K562 (cell line): ENCODE data around the gene ARHGAP8. TPM values are rescaled to one million over a fixed set of nuclear protein-coding genes. Genes with fewer than 3 reads are reported as not detected.

ENCODE experiments used
- ATAC-seq: fragments of 200-7000 bp; cut with Tn5 transposase; 3 replicates; pipeline ENCODE4 v1.9.1; 2020; ENCODE audit warnings: moderate library complexity
- BruUV-seq: library from RNA; stranded (reverse); fragments of 400-500 nt; replicated peaks from 2 replicates; lab custom pipeline; 2021; lab: Mats Ljungman, UMichigan
- CTCF ChIA-PET: fragments of 300-600 bp; formaldehyde crosslinking; extraction: SDS; loops from one replicate; lab custom pipeline; 2021; ENCODE audit warnings: low intra/inter-chr PET ratio; lab: Yijun Ruan, JAX
- POLR2A ChIA-PET: fragments of 300-600, 350-650 bp; sonication (Branson Sonifier 250); formaldehyde crosslinking; extraction: SDS; loops from one replicate; lab custom pipeline; 2021; ENCODE audit warnings: antibody characterized with exemption, inconsistent platforms; lab: Yijun Ruan, JAX
- DNase-seq, 4 experiments: peaks; one replicate each; pipeline versions ENCODE4 v3.0.0 to v3.0.0-alpha.2; 2011 to 2018; ENCODE audit warnings: low spot score in 3 of 4, mixed read lengths in 3 of 4; ENCODE audit errors: extremely low read depth in 1 of 4
- FAIRE-seq: peaks from 2 replicates; lab custom pipeline; 2011; peaks lifted over from hg19 to GRCh38; lab: Jason Lieb, UNC
- H2AFZ ChIP-seq: 2 replicates; pipeline ENCODE4 v1.6.0; 2011; ENCODE audit warnings: low read depth, low read length, control low read depth, inconsistent platforms
- H3K27ac ChIP-seq: fragments of 200-600 bp; 3 replicates; pipeline ENCODE4 v1.8.0; 2011; ENCODE audit warnings: low read depth, mild to moderate bottlenecking, control low read depth, inconsistent platforms, low read length, moderate library complexity, mixed read lengths; ENCODE audit errors: extremely low read depth
- H3K27me3 ChIP-seq, 2 experiments: fragments of 300-600 bp in 1 of 2; 2 replicates in 1 of 2; 3 replicates in 1 of 2; pipeline versions ENCODE4 v1.6.0 to v1.8.0; 2011; ENCODE audit warnings: inconsistent platforms in 2 of 2, low read length in 2 of 2, mild to moderate bottlenecking in 1 of 2, mixed read lengths in 1 of 2, moderate library complexity in 1 of 2; ENCODE audit not compliant: control insufficient read depth in 2 of 2, insufficient read depth in 2 of 2
- H3K36me3 ChIP-seq: fragments of 300-600 bp; 3 replicates; pipeline ENCODE4 v1.8.0; 2011; ENCODE audit warnings: mild to moderate bottlenecking, low read length, inconsistent platforms; ENCODE audit not compliant: control insufficient read depth, insufficient read depth
- H3K4me1 ChIP-seq, 2 experiments: fragments of 200-600 bp in 1 of 2; replicated peaks in 1 of 2; 2 replicates in 1 of 2; 3 replicates in 1 of 2; pipeline versions ENCODE4 v1.5.1 to v1.8.0; 2011; ENCODE audit warnings: inconsistent platforms in 2 of 2, low read length in 2 of 2, mild to moderate bottlenecking in 1 of 2, mixed read lengths in 1 of 2, moderate library complexity in 1 of 2; ENCODE audit not compliant: control insufficient read depth in 2 of 2, insufficient read depth in 2 of 2
- H3K4me2 ChIP-seq: 2 replicates; pipeline ENCODE4 v1.6.1; 2011; ENCODE audit warnings: low read length, control low read depth, inconsistent platforms, mixed read lengths; ENCODE audit not compliant: insufficient read depth
- H3K4me3 ChIP-seq: fragments of 200-600 bp; sonication (generic), shearing (Covaris generic); 2 replicates; pipeline ENCODE4 v1.5.1; 2016; ENCODE audit warnings: control low read depth, inconsistent platforms
- H3K79me2 ChIP-seq: fragments of 200-600 bp; 3 replicates; pipeline ENCODE4 v1.8.0; 2011; ENCODE audit warnings: low read length, inconsistent platforms; ENCODE audit not compliant: control insufficient read depth, insufficient read depth
- H3K9ac ChIP-seq, 2 experiments: 2 replicates each; pipeline versions ENCODE4 v1.6.0 to v1.6.1; 2011; ENCODE audit warnings: low read depth in 2 of 2, low read length in 2 of 2, control low read depth in 1 of 2, inconsistent platforms in 1 of 2, mild to moderate bottlenecking in 1 of 2, mixed read lengths in 1 of 2; ENCODE audit not compliant: insufficient read depth in 1 of 2
- H3K9me1 ChIP-seq: one replicate; pipeline ENCODE4 v1.6.0; 2011; ENCODE audit warnings: inconsistent platforms, mild to moderate bottlenecking, low read length, moderate library complexity; ENCODE audit not compliant: control insufficient read depth, insufficient read depth
- H3K9me3 ChIP-seq: replicated peaks from 2 replicates; pipeline ENCODE4 v1.5.1; 2011; ENCODE audit warnings: low read depth, low read length, inconsistent platforms; ENCODE audit not compliant: control insufficient read depth, insufficient read depth
- H4K20me1 ChIP-seq: replicated peaks from 2 replicates; pipeline ENCODE4 v1.6.1; 2011; ENCODE audit warnings: low read length, inconsistent platforms, mixed read lengths; ENCODE audit not compliant: control insufficient read depth, insufficient read depth
- CHD1 ChIP-seq: fragments of 200-600 bp; sonication (generic); IDR thresholded peaks from one replicate; pipeline ENCODE4 v1.6.1; 2012; ENCODE audit warnings: mild to moderate bottlenecking, moderate library complexity, low read length, inconsistent platforms
- ELF1 ChIP-seq: fragments of 200-800 bp; sonication (Bioruptor generic); IDR thresholded peaks from 2 replicates; pipeline ENCODE4 v1.6.1; 2016; ENCODE audit warnings: missing genetic modification characterization, missing compliant biosample characterization
- KLF1 ChIP-seq: fragments of 450-650 bp; IDR thresholded peaks from 2 replicates; pipeline ENCODE4 v1.6.1; 2016; ENCODE audit warnings: missing genetic modification characterization, missing compliant biosample characterization
- MYNN ChIP-seq, 2 experiments: sonication (generic); formaldehyde crosslinking in 1 of 2; IDR thresholded peaks; 2 replicates each; pipeline versions ENCODE4 v1.5.0 to v1.6.1; 2016 to 2020; ENCODE audit warnings: antibody characterized with exemption in 1 of 2, missing genetic modification reagents in 1 of 2
- POU5F1 ChIP-seq: fragments of 150-350 bp; IDR thresholded peaks from 2 replicates; pipeline ENCODE4 v1.6.1; 2014; ENCODE audit warnings: borderline replicate concordance, low read length, low read depth, mild to moderate bottlenecking; ENCODE audit not compliant: partially characterized antibody
- RAD21 ChIP-seq, 2 experiments: fragments of 250-450 bp in 1 of 2; fragments of 450-650 bp in 1 of 2; sonication (Bioruptor Pico) in 1 of 2; formaldehyde crosslinking in 1 of 2; IDR thresholded peaks in 1 of 2; conservative IDR thresholded peaks in 1 of 2; 2 replicates each; pipeline versions ENCODE4 v1.4.0 to v1.8.0; 2020 to 2022; ENCODE audit warnings: mild to moderate bottlenecking in 2 of 2, moderate library complexity in 1 of 2
- TAL1 ChIP-seq: fragments of 450-650 bp; IDR thresholded peaks from 2 replicates; pipeline ENCODE4 v1.6.1; 2016; ENCODE audit warnings: mild to moderate bottlenecking
- TRIM28 ChIP-seq: fragments of 450-650 bp; IDR thresholded peaks from 2 replicates; pipeline ENCODE4 v1.6.1; 2017
- ZBTB7A ChIP-seq: IDR thresholded peaks from 2 replicates; pipeline ENCODE4 v1.6.1; 2011; ENCODE audit warnings: low read depth, mild to moderate bottlenecking, low read length, moderate library complexity, borderline replicate concordance; ENCODE audit not compliant: control insufficient read depth
- ZC3H11A ChIP-seq: IDR thresholded peaks from 2 replicates; pipeline ENCODE4 v1.6.1; 2012; ENCODE audit warnings: low read depth, low read length, improper control_type of control experiment
- WGBS: fragments of 100-300 bp; shearing (Covaris generic); methylation state at CpG from one replicate; pipeline ENCODE4 v1.1.6; 2016; ENCODE audit warnings: low coverage, mixed read lengths; ENCODE audit not compliant: insufficient coverage; ENCODE audit errors: missing lambda C conversion rate; 5-methylcytosine and 5-hydroxymethylcytosine counted together
- in situ Hi-C: fragments of 300-500 bp; cut with MboI; formaldehyde crosslinking; loops from 4 replicates; pipeline ENCODE4 v1.15.0; 2018; ENCODE audit warnings: inconsistent platforms, mixed read lengths
- intact Hi-C: fragments of 100-400 bp; cut with micrococcal nuclease; formaldehyde crosslinking; loops from 2 replicates; pipeline ENCODE4 v1.14.2; 2022
- polyA plus RNA-seq, 8 experiments: library from polyadenylated mRNA; depleted of rRNA in 4 of 8; stranded (reverse) in 5 of 8; unstranded in 3 of 8; fragments of >200 nt; fragmentation: Nextera tagmentation in 2 of 8; fragmentation: Illumina TruSeq in 1 of 8; extraction: Ambion mirVana in 2 of 8; extraction: Trizol in 1 of 8; gene quantifications; 2 replicates each; pipeline versions ENCODE4 v1.2.1 to v1.2.3, GENCODE V29; 2011 to 2014; ENCODE audit warnings: inconsistent platforms in 1 of 8, missing spikeins in 1 of 8
- total RNA-seq, 7 experiments: library from RNA; depleted of rRNA in 6 of 7; stranded (reverse); fragments of >200 nt in 6 of 7; fragmentation: Illumina TruSeq in 2 of 7; extraction: Trizol in 2 of 7; gene quantifications; 2 replicates each; pipeline versions ENCODE4 v1.2.1 to v1.2.3, GENCODE V29; 2011 to 2021; ENCODE audit warnings: low replicate concordance in 1 of 7
- TF ChIP-seq, protein P1 (sequence below): sonication (generic); formaldehyde crosslinking; IDR thresholded peaks from 2 replicates; pipeline ENCODE4 v1.8.0; 2022; ENCODE audit warnings: mild to moderate bottlenecking, missing genetic modification reagents
- TF ChIP-seq, protein P2 (sequence below): fragments of 250-450 bp; sonication (Bioruptor Pico); IDR thresholded peaks from 2 replicates; pipeline ENCODE4 v1.9.0; 2021; ENCODE audit warnings: mild to moderate bottlenecking
- TF ChIP-seq, protein P3 (sequence below), 2 experiments: IDR thresholded peaks; 2 replicates each; pipeline ENCODE4 v1.6.1; 2012; ENCODE audit warnings: improper control_type of control experiment in 2 of 2, low read depth in 2 of 2, low read length in 2 of 2, borderline replicate concordance in 1 of 2
- TF ChIP-seq, protein P4 (sequence below): IDR thresholded peaks from 2 replicates; pipeline ENCODE4 v1.6.1; 2016; ENCODE audit warnings: missing genetic modification characterization, missing compliant biosample characterization

ARHGAP8 gene
- total and polyA plus RNA-seq, 9 of the 15 experiments (the other 6 are each of a cell fraction or from before 2014, with no cell fraction given), result 0.15 to 2.2 (median 0.62) TPM

DNA sequence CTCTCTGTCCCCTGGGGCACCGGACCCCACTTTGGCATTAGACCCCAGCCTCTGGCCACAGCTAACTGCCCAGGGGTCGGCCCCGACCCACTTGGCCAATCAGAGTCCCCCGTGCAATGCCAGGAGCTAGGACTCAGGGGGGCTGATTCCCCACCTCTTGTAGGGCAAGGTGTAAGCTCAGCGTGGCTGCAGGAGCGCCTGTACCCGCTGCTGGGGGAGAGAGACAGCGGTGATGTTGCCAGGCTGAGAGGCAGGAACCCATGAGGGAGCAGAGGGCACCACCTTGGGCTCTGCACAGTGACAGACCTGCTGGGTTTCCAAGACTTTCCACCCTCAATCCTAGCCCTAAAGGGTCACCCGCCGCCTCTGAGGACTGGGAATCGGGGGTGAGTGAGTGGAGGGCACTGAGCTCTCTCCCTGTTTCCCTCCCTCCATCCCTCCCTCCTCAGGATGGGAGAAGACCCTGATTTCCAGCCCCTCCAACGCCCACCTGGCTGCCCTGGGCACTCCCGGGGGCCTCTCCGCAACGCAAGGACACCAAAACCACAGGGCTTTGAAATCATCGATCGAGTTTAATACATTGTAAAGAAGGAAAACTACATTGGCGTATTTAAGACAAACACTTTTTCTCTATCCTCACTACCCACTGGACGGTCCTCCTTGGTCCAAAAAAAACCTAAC lies 128.4 kb downstream of the ARHGAP8 start:
- H3K27ac ChIP-seq, result no peak overlapping the region
- H2AFZ ChIP-seq, result no peak overlapping the region
- H3K9me3 ChIP-seq, result no peaks in the 10 kb centered on the region
- TF ChIP-seq RAD21 (CRISPR knock-in tag; conservative IDR thresholded peaks at IDR 0.05 in 1 of 2, IDR thresholded peaks at IDR 0.05 in 1 of 2), result no peak
- no peak for TF ChIP-seq CHD1
- TF ChIP-seq, protein P1, sequence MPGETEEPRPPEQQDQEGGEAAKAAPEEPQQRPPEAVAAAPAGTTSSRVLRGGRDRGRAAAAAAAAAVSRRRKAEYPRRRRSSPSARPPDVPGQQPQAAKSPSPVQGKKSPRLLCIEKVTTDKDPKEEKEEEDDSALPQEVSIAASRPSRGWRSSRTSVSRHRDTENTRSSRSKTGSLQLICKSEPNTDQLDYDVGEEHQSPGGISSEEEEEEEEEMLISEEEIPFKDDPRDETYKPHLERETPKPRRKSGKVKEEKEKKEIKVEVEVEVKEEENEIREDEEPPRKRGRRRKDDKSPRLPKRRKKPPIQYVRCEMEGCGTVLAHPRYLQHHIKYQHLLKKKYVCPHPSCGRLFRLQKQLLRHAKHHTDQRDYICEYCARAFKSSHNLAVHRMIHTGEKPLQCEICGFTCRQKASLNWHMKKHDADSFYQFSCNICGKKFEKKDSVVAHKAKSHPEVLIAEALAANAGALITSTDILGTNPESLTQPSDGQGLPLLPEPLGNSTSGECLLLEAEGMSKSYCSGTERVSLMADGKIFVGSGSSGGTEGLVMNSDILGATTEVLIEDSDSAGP (CRISPR knock-in tag), result no peak
- TF ChIP-seq ZBTB7A, result no peak
- no peak for TF ChIP-seq ELF1
- TF ChIP-seq, protein P2, sequence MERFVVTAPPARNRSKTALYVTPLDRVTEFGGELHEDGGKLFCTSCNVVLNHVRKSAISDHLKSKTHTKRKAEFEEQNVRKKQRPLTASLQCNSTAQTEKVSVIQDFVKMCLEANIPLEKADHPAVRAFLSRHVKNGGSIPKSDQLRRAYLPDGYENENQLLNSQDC, result no peak
- TF ChIP-seq KLF1 (tag), result no peak
- TF ChIP-seq ZC3H11A, result no peak
- no peak for TF ChIP-seq MYNN (IDR thresholded peaks at IDR 0.05)
- TF ChIP-seq MYNN (CRISPR knock-in tag; IDR thresholded peaks at IDR 0.05), result no peak
- TF ChIP-seq, protein P3, sequence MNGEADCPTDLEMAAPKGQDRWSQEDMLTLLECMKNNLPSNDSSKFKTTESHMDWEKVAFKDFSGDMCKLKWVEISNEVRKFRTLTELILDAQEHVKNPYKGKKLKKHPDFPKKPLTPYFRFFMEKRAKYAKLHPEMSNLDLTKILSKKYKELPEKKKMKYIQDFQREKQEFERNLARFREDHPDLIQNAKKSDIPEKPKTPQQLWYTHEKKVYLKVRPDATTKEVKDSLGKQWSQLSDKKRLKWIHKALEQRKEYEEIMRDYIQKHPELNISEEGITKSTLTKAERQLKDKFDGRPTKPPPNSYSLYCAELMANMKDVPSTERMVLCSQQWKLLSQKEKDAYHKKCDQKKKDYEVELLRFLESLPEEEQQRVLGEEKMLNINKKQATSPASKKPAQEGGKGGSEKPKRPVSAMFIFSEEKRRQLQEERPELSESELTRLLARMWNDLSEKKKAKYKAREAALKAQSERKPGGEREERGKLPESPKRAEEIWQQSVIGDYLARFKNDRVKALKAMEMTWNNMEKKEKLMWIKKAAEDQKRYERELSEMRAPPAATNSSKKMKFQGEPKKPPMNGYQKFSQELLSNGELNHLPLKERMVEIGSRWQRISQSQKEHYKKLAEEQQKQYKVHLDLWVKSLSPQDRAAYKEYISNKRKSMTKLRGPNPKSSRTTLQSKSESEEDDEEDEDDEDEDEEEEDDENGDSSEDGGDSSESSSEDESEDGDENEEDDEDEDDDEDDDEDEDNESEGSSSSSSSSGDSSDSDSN (IDR thresholded peaks at IDR 0.05; ENCODE audit: borderline replicate concordance in 1 of 2, low read depth in 2 of 2, low read length in 2 of 2), result no peak
- TF ChIP-seq, protein P4, sequence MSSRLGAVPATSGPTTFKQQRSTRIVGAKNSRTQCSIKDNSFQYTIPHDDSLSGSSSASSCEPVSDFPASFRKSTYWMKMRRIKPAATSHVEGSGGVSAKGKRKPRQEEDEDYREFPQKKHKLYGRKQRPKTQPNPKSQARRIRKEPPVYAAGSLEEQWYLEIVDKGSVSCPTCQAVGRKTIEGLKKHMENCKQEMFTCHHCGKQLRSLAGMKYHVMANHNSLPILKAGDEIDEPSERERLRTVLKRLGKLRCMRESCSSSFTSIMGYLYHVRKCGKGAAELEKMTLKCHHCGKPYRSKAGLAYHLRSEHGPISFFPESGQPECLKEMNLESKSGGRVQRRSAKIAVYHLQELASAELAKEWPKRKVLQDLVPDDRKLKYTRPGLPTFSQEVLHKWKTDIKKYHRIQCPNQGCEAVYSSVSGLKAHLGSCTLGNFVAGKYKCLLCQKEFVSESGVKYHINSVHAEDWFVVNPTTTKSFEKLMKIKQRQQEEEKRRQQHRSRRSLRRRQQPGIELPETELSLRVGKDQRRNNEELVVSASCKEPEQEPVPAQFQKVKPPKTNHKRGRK (tag), result no peak
- TF ChIP-seq TAL1, result no peak
- no peak for TF ChIP-seq POU5F1
- TF ChIP-seq TRIM28, result no peak
- no peak overlapping the region for H3K4me3 ChIP-seq
- FAIRE-seq, result no peak
- peaks cover 10 to 31% of the 10 kb centered on the region in 2 experiments; a peak in 4 of 5 replicates for H3K27me3 ChIP-seq
- intact Hi-C loops (no loop called here), in situ Hi-C loops (no loop called here)
- ChIA-PET POLR2A (interaction anchor here (0.6 kb wide), 1 partner anchor 21 kb away, joined by 3 read pairs; no protein-coding TSS in a partner anchor), CTCF (no interaction called here)
- H3K9me1 ChIP-seq, result no peaks in the 10 kb centered on the region
- H3K4me1 ChIP-seq, result no peaks in the 10 kb centered on the region
- DNase-seq, result no peak
- WGBS, result 3% methylated on average over 9 of the region's 19 CpGs
- no peak overlapping the region for H3K9ac ChIP-seq
- no peaks in the 10 kb centered on the region for H3K79me2 ChIP-seq
- ATAC-seq, result no peak
- H3K36me3 ChIP-seq, result no peaks in the 10 kb centered on the region
- BruUV-seq, result no TSS peak
- H4K20me1 ChIP-seq, result no peaks in the 10 kb centered on the region
- no peak overlapping the region for H3K4me2 ChIP-seq
